ENCODE data around the gene CCDC158.

The CCDC158 gene

GRCh38 chr4:76326515-76326914, 94.4 kb downstream of the CCDC158 start:
- no peaks in the 10 kb centered on the region for H3K4me1 Mint-ChIP-seq
- H3K27ac Mint-ChIP-seq, result no peak overlapping the region
- H3K9me3 Mint-ChIP-seq, result peaks cover 32% of the 10 kb centered on the region
- TF ChIP-seq, protein P1, sequence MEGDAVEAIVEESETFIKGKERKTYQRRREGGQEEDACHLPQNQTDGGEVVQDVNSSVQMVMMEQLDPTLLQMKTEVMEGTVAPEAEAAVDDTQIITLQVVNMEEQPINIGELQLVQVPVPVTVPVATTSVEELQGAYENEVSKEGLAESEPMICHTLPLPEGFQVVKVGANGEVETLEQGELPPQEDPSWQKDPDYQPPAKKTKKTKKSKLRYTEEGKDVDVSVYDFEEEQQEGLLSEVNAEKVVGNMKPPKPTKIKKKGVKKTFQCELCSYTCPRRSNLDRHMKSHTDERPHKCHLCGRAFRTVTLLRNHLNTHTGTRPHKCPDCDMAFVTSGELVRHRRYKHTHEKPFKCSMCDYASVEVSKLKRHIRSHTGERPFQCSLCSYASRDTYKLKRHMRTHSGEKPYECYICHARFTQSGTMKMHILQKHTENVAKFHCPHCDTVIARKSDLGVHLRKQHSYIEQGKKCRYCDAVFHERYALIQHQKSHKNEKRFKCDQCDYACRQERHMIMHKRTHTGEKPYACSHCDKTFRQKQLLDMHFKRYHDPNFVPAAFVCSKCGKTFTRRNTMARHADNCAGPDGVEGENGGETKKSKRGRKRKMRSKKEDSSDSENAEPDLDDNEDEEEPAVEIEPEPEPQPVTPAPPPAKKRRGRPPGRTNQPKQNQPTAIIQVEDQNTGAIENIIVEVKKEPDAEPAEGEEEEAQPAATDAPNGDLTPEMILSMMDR (IDR thresholded peaks at IDR 0.05; ENCODE audit: unreplicated experiment in 3 of 3), result no peak
- H3K4me3 Mint-ChIP-seq, result no peak overlapping the region
- peaks cover 4% of the 10 kb centered on the region for H3K36me3 Mint-ChIP-seq (ENCODE audit: low read depth)
- no peaks in the 10 kb centered on the region for H3K27me3 Mint-ChIP-seq (ENCODE audit: low read depth)

GRCh38 chr4:76325072-76325471, 95.9 kb downstream of the CCDC158 start:
- Mint-ChIP-seq H3K9me3 (peaks cover 44% of the 10 kb centered on the region), H3K27ac (no peak overlapping the region), H3K4me3 (no peak overlapping the region), H3K4me1 (no peaks in the 10 kb centered on the region), H3K27me3 (ENCODE audit: low read depth) (no peaks in the 10 kb centered on the region), H3K36me3 (ENCODE audit: low read depth) (peaks cover 4% of the 10 kb centered on the region)
- TF ChIP-seq, protein P1 (IDR thresholded peaks at IDR 0.05; ENCODE audit: unreplicated experiment in 3 of 3), result no peak

GRCh38 chr4:76322236-76322635, 98.7 kb downstream of the CCDC158 start:
- no peak overlapping the region for H3K27ac Mint-ChIP-seq
- H3K4me1 Mint-ChIP-seq, result no peaks in the 10 kb centered on the region
- H3K9me3 Mint-ChIP-seq, result peaks cover 50% of the 10 kb centered on the region
- no peaks in the 10 kb centered on the region for H3K27me3 Mint-ChIP-seq (ENCODE audit: low read depth)
- H3K36me3 Mint-ChIP-seq (ENCODE audit: low read depth), result peaks cover 4% of the 10 kb centered on the region
- H3K4me3 Mint-ChIP-seq, result no peak overlapping the region
- TF ChIP-seq, protein P1 (IDR thresholded peaks at IDR 0.05; ENCODE audit: unreplicated experiment in 3 of 3), result no peak

GRCh38 chr4:76316131-76316530, 104.8 kb downstream of the CCDC158 start:
- peaks cover 44% of the 10 kb centered on the region for H3K9me3 Mint-ChIP-seq
- no peak overlapping the region for H3K27ac Mint-ChIP-seq
- H3K4me3 Mint-ChIP-seq, result no peak overlapping the region
- H3K4me1 Mint-ChIP-seq, result peaks cover 4% of the 10 kb centered on the region
- H3K27me3 Mint-ChIP-seq (ENCODE audit: low read depth), result no peaks in the 10 kb centered on the region
- H3K36me3 Mint-ChIP-seq (ENCODE audit: low read depth), result peaks cover 3% of the 10 kb centered on the region
- TF ChIP-seq, protein P1 (IDR thresholded peaks at IDR 0.05; ENCODE audit: unreplicated experiment in 3 of 3), result no peak

GRCh38 chr4:76315267-76315918, 105.5 kb downstream of the CCDC158 start:
- Mint-ChIP-seq H3K36me3 (ENCODE audit: low read depth) (peaks cover 3% of the 10 kb centered on the region), H3K27ac (no peak overlapping the region), H3K4me1 (peaks cover 4% of the 10 kb centered on the region), H3K27me3 (ENCODE audit: low read depth) (no peaks in the 10 kb centered on the region), H3K9me3 (peaks cover 37% of the 10 kb centered on the region), H3K4me3 (no peak overlapping the region)
- TF ChIP-seq, protein P1 (IDR thresholded peaks at IDR 0.05; ENCODE audit: unreplicated experiment in 3 of 3), result no peak

DNA sequence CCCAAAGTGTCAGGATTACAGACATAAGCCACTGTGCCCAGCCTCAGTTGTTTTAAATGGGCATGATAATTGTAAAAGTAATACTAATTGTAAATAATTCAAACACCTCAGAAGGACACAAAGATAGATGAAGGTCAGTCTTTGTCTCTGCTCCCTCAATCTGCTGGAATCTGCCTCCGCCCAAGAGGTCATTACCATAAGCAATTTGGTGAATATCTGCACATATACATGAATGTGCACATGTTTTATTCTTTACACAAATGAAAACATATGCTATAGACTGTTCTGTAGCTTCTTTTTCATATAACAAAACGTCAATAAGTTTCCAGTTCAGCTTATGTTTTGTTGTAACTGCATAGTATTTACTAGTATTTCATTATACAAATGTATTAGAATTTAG, 107.4 kb downstream of the CCDC158 start:
- H3K9me3 Mint-ChIP-seq, result peaks cover 25% of the 10 kb centered on the region
- TF ChIP-seq, protein P1 (IDR thresholded peaks at IDR 0.05; ENCODE audit: unreplicated experiment in 3 of 3), result no peak
- H3K27ac Mint-ChIP-seq, result no peak overlapping the region
- no peak overlapping the region for H3K4me3 Mint-ChIP-seq
- H3K27me3 Mint-ChIP-seq (ENCODE audit: low read depth), result no peaks in the 10 kb centered on the region
- peaks cover 10% of the 10 kb centered on the region for H3K36me3 Mint-ChIP-seq (ENCODE audit: low read depth)
- peaks cover 7% of the 10 kb centered on the region for H3K4me1 Mint-ChIP-seq
